Activated naive CD4-positive, alpha-beta T cell treated with Interleukin-2 at 50 U/mL for 16 hours (primary cell): Measurements from ENCODE around the gene PROZ.
"Not testable (repeated sequence)": the region's sequence is repeated elsewhere in the genome, so short reads cannot be mapped to it uniquely, and the experiment has no call there.

ENCODE experiments used
- DNase-seq: peaks from one replicate; pipeline ENCODE4 v3.0.0-alpha.2; 2020

PROZ gene

DNA sequence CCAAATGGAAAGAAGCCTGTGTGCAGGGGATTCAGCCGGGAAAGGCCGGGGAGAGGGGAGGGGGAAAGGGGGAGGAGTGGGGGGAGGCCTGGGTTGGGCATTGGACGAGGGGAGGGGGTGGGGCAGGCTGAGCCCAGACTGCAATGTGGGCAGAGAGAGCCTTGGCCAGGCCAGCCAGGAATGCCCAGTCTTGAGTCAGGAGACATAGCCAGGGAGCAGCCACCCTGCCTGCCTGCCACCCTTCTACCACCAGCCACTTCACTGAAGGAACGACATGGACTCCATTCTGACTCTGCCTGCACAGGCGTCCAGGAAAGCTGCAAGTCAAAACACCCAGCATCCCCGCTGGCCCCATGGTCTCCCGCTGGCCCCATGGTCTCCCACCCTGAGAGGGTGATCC is 498 bp downstream of the PROZ start:
- DNase-seq, result no peak

DNA sequence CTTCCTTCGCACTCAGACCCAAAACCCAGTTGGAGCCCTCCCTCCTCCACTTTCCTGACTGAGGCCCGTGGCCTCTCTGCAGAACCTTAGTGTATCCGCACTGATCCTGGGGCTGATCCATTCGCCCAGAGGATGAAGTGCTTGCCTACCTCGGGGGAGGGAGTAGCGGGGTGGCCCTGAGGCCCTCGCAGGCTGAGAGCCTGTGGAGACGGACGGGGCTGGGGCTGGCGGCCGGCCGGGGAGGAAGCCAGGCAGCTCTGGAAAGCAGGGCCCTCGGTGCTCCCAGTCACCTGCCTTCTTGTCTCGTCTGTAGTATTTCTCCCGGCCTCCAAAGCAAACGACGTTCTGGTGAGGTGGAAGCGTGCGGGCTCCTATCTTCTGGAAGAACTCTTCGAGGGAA is 1.3 kb downstream of the PROZ start:
- no peak for DNase-seq

DNA sequence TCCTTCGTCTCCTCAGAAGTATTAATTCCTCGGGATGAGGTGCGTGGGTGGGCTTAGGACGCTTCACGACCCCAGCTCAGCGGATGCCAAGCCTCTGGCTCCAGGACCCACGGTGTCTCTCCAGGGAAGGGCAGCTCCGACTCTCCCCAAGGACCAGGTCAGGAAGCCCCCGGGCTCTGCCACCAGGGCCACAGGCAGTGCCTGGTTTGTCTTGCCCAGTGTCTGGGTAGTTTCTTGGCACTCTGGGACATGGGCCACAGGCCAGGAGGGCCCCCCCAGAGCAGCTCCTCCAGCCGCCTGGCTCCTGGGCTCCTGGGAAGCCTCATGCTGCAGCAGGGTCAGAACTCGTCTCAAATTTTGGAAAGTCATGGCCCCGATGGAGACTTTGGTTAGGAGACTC is 2.5 kb downstream of the PROZ start:
- DNase-seq, result no peak

DNA sequence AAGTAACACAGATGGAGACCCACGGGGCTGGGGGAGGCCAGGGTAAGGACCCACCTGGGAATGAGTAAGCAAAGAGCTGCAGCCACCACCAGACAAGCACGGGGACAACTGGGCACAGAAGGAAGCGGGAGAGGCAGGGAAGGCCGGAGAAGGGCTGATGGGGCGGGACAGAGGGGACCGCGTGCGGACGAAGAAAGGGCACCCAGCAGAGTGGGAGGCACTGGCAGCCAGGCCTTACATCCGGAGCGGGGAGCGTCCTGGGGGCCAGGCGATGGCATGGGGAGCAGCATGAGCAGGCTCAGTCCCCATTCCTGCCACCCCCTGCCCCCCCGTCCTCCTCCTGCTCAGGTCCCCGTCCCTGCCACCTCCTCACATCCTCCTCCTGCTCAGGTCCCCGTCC is 3.0 kb downstream of the PROZ start:
- DNase-seq, result no peak

DNA sequence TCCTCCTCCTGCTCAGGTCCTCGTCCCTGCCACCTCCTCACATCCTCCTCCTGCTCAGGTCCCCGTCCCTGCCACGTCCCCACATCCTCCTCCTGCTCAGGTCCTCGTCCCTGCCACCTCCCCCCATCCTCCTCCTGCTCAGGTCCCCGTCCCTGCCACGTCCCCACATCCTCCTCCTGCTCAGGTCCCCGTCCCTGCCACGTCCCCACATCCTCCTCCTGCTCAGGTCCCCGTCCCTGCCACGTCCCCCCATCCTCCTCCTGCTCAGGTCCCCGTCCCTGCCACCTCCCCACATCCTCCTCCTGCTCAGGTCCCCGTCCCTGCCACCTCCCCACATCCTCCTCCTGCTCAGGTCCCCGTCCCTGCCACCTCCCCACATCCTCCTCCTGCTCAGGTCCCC is 3.5 kb downstream of the PROZ start:
- DNase-seq, result not testable (repeated sequence)

DNA sequence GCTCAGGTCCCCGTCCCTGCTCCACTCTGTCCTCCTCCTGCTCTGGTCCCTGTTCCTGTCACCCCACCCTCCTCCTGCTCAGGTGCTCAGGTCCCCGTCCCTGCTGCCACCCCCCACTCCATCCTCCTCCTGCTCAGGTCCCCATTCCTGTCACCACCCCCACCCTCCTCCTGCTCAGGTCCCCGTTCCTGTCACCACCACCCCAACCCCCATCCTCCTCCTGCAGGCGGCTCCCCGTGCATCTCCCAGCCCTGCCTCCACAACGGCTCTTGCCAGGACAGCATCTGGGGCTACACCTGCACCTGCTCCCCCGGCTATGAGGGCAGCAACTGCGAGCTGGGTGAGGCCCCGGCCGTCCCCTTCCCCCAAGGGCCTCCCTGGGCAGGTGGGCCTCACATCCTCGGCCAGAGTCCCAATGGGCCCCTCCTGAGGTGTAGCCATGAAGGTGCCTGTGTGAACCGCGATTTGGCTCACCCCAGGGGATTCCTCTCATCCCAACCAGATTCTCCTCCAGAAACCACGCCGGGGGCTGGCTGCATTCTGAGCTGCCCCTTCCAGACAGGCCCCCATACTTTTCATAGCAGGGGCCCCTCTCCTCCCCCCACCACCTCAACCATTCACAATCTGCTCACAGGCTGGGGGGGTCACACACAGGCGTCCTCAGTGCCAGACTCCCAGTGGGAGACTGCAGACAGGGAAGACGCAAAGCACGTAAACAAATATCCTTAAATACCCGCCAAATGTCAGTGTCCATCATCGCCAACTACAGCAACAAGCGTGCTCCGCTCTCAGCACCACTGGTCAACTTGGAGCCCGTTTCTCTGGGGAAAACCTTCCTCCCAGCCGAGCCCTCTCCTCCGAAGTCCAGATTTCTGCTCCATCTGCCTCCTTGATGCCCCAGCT is 4.6 kb downstream of the PROZ start:
- no peak for DNase-seq

DNA sequence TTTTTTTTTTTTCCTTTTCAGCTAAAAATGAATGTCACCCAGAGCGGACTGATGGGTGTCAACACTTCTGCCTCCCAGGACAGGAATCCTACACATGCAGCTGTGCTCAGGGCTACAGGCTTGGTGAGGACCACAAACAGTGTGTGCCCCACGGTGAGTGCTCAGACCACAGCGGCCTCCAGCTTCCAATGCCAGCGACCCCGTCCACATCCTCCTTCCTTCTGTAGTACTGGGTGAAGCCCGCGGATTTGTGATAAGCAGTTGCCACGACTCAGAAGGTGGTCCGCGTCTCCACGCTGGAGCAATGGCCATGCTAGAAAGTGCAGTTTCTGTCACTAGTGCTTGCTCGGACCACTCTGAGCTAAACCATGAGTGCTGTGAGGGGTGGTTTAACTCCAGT is 6.0 kb downstream of the PROZ start:
- DNase-seq, result no peak

DNA sequence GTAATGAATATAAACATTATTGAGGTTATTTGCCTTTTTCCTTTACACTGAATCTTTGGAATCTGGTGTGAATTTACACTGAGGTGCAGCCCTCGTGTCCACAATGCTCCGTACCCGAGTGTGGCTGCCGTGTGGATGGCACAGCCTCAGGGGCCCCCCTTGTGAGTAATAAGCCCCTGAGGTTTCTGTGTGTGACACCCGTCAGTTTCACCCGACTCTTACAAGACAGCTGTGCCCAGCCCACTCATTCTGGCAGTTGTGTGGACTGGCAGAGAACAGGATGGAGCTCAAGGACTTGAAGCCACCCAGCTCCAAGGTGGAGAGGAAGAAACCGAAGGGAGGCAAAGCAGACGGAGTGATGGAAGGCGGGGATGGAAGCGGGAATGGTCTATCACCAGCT is 7.8 kb downstream of the PROZ start:
- no peak for DNase-seq

DNA sequence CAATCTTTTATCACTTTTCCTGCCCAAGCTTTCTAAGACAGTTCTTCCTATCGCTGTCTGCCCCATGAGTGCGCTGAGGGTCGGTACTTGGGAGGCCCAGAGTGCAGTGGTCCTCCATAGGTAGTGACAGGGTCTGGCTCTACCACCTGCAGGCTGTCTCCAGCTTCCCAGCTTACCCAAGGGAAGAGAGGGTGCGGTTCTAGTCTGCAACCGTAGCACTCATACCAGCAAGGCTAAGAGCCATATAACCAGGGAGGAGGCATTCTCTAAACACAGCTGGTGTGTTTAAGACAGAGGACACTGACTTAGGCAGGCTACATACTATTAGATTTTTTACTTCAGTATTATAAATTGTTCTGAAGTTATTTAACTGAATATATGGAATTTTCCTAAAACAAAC is 8.2 kb downstream of the PROZ start:
- DNase-seq, result no peak

DNA sequence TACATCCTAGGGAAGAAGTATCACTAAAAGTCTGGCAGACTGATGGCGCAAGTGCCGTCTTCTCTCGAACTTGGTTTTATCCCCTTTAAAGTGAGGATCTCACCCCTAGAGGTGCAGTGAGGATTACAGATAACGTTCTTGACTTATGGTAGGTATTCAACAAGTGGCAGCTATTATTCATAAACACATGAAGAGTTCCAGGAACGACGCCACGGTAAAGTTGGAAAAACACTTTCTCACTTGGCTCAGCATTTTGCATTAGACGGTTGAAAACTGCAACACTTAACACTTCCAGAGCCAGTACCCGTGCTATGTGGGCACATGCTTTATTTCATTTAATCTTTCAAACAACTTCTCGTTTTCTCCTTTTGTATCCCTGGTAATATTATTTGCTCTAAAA is 8.7 kb downstream of the PROZ start:
- DNase-seq, result no peak

DNA sequence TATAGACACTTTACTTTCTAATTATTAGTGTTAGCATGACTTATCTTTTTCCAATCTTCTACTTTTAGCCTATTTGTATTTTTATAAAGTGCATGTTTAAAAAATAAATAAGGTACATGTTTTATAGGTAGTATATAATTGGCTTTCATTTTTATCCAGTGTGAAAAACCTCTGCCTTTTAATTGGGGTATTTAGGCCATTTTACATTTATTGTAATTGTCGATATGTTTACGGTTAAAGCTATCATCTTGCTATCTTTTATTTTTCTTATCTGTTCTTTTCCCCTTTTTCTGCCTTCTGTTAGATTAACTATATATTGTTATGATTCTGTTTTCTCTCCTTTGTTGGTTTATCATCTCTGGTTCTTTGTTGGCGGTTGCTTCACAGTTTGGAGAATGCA is 9.1 kb downstream of the PROZ start:
- no peak for DNase-seq

DNA sequence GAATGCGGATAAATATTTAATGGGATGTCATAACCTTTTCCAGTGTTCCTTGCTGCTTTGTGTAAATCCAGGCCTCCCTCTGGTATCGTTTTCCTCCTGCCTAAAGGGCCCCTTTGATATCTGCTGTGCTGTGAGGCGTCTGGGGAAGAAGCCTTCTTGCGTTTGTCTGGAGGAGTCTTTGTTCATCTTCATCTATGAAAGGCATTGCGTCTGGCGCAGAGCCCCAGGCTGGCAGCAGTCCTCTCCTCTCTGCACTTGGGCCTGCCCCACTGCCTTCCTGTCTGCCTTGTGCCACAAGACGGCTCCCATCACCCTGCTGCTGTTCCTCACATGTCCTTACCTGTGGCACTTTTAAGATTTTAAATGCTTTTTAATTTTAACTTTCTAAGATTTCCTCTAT is 9.8 kb downstream of the PROZ start:
- DNase-seq, result no peak

DNA sequence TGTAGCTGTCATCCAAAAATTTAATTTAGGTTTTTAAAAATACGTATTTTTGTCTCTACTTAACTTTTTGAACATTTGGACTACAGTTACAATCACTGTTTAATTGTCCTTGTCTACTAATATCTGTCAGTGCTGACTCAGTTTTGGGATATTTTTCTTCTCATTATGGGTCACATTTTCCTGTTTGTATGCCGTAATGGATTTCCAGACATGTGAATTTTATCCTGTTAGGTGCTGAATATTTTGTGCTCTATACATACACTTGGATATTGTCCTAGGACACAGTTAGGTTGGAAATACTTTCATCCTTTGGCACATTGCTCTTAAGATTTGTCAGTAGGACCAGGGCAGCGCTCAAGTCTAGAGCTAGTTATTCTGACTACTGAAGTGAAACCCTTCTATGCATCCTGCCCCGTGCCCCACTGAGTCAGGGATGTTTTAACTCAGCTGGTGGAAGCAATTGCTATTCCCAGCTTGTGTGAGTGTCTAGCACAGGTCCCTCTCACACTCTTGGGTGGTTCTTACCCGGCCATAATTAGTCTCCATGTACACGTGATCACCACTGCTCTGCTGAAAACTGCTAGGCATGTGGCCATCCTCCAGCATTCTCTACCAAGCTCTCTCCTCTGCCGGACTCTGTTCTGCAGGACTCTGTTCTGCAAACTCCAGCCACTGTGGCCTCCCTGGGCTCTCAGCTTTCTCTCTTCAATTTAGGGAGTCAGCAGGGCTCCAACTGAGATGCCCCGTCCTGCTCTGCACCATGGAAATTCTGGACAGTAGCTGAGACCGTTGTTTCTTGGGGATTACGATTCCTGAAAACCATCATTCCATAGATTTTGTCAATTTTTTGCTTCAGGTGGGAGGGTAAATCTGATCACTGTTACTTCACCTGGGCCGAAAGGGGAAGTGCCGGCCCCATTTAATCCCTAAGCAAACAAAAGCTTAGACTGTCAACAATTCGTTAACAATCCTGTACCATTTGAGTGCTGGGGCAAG is 11.1 kb downstream of the PROZ start:
- no peak for DNase-seq

DNA sequence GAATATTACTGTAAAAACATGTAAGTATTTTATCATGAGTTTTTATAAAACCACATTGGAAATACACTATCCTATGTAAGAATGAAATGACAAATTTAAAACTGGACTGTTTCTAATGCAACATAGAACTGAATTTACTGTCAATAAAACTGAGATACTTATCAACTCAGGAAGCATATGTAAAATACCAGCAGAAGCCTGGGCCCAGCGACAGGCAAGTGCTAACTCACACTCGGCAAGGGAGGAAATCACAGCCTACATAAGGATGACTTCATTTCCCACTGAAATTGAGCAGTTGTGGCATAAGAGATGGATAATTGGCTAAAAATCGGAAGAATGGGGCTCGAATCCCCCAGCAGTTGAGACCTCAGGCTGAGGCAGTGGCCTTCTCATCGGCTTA is 12.1 kb downstream of the PROZ start:
- no peak for DNase-seq

DNA sequence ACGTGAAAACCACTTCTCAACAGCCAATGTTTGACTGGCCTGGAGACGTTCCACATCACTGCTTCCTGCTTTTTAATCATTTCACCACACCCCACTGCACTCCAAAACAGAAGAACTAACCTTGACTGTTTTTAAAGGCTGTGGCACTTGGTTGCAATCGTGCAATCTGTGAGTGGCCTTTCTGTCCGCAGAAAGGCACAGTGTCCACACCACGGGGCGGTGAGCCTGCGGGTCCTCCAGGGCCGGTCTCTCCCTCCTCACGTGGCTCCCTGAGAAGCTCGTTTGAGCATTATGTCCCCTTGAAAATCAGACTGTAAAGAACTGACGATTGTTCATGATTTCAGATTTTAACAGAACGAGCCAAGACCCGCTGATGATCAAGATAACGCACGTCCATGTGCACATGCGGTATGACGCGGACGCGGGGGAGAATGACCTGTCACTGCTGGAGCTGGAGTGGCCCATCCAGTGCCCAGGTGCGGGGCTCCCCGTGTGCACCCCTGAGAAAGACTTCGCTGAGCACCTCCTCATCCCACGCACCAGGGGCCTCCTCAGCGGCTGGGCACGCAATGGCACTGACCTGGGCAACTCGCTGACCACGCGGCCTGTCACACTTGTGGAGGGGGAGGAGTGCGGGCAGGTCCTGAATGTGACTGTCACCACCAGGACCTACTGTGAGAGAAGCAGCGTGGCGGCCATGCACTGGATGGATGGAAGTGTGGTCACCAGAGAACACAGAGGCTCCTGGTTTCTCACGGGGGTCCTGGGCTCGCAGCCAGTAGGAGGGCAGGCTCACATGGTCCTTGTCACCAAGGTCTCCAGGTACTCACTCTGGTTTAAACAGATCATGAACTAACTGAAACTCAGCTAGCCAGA is 13.0 kb downstream of the PROZ start:
- DNase-seq, result no peak

DNA sequence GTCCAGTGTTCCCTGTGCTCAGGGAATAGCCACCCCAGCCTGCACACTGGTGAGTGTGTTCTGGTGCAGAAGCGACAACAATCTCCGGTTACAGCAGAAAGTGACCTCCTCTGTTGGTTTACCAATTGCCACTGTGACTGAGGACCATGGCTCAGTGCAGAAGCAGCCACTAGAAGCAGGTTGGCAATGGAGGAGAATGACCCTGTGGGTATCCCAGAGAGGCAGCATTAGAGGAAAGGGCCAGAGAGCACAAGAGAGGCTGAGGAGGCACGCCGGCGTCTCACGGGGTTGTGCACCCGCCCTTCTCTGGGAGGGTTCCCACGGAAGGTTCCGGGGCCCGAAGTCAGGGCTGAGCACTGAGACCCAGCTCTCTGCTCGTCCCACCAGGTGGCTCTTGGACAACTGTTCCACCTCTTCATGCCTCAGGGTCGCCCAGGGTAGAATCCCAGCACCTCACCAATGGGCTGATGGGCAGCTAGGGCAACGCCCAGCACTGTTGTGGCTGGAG is 14.0 kb downstream of the PROZ start:
- no peak for DNase-seq

DNA sequence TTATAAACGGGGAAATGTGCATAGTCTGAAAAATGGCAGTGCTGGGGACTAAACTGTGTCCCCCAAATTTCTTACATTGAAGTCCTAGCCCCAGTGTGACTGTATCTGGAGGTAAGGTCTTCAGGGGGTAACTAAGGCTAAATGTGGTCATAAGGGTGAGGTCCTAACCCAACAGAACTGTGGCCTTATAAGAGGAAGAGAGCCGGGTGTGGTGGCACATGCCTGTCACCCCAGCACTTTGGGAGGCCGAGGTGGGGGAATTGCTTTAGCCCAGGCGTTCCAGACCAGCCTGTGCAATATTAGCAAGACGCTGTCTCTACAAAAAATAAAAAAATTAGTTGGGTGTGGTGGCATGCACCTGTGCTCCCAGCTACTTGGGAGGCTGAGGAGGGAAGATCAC is 17.8 kb downstream of the PROZ start:
- peak; percentile 61 for DNase-seq

DNA sequence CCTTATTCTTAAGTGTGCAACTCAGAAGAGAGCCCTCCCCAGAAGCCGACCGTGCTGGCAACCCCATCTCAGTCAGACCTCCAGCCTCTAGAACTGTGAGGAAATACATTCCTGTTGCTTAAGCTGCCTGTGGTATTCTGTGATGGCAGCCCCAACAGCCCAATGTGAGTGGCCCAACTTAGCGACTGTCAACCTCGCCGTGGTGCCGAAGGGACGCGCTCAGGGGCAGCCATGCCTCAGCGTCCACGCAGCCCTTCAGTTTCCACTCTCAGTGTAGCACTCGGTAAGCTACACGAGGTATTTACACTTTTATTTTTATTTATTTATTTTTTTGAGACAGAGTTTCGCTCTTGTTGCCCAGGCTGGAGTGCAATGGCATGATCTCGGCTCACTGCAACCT is 18.4 kb downstream of the PROZ start:
- no peak for DNase-seq

DNA sequence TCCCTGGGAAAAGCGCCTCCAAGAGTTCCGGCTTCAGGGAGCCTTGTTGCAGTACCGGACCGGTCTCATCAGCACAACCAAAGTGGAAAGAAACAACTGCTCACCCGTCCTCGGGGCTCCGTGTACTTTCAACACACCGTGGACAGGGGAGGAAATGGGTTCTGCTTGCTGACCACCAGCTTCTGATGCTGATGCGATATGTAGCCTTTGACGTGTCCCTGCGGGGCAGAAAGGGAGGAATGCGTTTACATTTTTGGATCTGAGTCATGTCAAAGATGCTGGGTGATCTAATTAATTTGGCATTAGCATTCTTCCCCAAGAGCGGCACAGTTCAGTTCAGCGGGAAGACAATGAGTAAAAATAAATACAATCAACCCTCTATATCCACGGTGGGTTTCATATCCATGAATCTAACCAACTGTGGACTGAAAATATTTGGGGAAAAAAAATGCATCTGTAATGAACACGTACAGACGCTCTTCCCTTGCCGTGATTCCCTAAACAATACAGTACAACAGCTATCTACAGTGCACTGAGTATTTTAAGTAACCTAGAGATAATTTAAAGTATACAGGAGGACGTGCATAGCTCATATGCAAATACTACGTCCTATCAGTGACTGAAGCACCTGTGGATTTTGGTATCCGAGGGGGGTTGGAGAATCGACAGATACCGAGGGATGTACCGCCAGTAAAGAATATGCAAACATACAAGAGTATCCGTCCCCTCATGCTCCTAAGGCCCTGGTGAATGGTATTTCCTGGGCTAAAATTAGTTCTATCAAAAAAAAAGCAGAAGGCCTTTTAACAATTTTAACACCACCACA is 19.8 kb downstream of the PROZ start:
- DNase-seq, result no peak

DNA sequence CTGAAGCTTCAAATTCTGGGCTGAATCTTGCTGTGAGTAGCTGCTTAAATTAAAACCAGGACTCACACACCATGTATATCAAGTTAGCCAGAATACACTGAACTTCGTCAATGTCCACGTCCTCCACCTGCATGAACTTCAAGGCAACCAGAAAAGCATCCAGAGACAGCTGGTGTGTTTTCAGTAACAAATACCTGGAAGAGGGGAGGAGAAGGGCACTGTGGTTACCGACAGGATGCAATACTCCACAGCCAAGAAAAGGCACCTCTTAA is 20.4 kb downstream of the PROZ start:
- no peak for DNase-seq

DNA sequence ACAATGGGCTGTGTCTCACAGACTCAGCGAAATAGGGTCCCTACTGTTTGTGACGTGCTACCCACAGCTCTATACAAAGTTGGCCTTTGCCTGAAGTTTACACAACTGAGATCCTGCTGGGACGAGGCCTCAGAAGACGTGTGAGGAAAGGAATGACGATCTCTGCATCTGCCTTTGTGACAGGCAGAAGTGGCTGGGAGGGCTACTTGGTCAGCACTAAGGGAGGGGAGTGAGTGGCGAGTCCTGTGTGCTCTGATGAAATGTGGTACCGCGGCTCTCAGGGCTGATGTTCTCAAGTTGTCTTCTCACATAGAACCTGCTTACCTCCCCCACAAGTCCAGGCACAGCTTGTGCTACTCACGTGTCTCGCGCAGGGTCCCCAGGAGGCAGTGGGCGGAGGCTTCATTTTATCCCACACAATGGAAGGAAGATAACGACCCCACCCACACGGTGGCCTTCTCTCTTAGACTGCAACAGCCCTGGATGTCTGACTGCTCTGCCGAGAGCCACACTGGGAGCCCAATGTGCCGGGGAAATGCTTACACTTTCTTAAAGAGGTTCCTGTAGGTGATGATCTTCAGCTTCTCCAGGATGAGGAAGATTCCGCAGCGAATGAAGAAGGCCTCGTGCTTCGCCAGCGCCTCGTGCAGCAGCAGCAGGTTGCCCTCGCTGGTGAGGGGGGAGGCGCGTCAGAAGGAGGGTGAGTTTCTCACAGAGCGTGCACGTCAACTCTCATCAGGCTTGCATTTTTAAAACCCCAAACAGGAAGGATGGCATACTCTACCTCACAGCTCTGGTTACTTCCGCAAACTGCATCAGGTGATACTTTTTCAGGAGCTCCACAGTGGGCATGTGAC is 21.2 kb downstream of the PROZ start:
- no peak for DNase-seq
